NCI-H1436 (cell line): Measurements from ENCODE around the gene GPR55.
"Not testable (repeated sequence)": the region's sequence is repeated elsewhere in the genome, so short reads cannot be mapped to it uniquely, and the experiment has no call there.

ENCODE experiments used
- DNase-seq: peaks from one replicate; lab custom pipeline; 2025; lab: John Stamatoyannopoulos, UW

The GPR55 gene, protein sequence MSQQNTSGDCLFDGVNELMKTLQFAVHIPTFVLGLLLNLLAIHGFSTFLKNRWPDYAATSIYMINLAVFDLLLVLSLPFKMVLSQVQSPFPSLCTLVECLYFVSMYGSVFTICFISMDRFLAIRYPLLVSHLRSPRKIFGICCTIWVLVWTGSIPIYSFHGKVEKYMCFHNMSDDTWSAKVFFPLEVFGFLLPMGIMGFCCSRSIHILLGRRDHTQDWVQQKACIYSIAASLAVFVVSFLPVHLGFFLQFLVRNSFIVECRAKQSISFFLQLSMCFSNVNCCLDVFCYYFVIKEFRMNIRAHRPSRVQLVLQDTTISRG

DNA sequence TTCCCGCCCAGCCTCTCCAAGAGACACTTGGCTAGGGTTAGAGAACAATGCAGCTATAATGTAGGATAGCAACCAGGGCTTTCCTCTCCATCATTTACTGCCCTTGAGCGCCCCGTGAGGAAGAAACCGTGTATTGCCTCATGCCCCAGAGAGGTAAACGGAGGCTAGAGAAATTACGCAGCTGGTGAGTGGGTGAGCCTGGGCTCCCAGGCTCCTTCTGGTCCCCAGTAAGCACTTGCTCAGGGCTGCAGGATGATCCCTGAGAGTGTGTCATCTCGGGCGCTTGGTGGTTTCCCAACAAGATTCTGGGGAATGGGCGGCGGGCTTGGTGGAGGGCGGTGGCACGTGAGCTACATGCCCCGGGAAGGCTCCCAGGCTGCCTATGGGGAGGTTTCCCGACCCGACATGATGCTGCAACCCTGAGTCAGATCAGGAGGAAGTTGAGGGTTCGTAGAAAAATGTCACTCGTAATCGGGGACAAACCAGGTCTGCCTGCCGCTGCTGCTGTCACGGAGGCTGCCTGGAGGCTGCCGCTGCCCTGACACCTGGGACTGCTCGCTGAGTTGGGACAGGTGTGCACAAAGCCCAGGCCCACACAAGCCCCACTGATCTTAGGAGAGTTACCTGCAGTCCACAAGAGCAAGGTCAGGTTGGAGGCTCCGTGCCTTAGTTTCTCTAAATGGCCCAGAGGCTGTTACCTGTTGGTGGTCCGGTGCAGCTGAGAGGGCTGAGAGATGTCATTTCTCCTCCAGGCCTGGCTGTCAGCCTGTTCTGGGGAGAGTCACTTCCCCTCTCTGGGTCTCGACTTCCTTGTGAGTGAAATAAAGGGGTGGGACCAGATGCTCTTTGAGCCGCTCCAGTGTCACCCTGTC is at the start of gene GPR55:
Gene GPR55, minus strand, starts transcription at position 773 of the 872 bp plus-strand sequence. CDS start 14,280 bp downstream, outside the sequence.
- DNase-seq: no peak

- DNase-seq: no peak
Observed at GRCh38 chr2:230974096-230974913, 49.3 kb upstream of the GPR55 start.

DNA sequence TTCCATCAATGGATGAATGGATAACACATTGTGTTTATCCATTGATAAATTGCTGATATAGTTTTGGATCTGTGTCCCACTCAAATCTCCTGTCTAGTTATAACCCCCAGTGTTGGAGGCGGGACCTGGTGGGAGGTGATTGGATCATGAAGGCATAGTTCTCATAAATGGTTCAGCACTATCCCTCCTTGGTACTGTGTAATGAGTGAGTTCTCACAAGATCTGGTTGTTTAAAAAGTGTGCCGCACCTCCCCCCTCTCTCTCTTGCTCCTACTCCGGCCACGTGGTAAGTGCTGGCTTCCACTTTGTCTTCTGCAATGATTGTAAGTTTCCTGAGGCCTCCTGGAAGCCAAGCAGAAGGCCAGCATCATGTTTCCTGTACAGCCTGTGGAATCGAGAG is 47.0 kb upstream of the GPR55 start:
- no peak for DNase-seq

GRCh38 chr2:230969659-230970015 is 44.6 kb upstream of the GPR55 start:
- DNase-seq: no peak

DNA sequence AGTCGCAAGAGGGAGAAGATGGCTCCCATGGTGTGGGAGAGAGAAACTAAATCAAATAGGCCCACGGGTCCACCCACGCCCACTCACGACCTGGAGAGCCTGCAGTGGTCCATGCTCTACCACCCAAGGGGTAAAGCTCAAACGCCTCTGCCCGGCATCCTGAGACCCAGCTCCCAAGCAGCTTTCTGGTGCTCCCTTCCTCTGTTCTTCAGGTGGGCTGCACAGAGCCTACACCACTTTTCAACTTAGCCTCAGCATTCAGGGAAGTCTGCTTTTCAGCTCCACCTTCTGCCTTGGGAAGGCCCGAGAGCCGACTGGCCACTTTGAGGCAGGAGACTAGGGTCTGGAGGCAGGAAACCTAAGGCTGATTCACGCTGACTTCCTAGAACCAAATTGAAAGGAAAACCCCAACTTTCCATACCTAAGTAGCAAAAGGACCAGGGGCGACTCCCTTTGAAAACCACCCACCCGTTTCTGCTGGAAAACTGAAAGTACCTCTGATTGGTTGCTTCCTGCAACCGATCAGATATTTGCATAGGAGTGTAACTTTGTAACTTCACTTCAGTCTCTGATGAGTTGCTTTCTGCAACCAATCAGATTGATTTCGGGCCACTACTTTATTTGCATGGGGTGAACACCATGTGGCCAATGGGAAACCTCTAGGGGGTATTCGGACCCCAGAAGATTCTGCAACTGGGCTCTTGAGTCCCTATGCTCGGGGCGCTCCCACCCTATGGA is 44.0 kb upstream of the GPR55 start:
- no peak for DNase-seq

DNA sequence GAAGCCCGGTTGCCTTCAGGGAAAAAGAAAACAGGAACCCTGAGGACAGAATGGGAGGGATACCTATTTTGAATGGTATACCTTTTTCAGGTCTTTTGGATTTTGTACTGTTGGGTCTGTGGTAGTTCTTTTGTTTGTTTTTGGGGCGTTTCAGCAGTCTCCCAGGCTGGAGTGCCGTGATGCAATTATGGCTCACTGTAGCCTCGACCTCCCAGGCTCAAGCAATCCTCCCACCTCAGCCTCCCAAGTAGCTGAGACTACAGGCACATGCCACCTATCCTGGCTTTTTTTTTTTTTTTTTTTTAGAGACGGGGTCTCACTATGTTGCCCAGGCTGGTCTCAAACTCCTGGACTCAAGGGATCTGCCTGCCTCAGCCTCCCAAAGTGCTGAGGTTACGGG is 43.3 kb upstream of the GPR55 start:
- DNase-seq: not testable (repeated sequence)

DNA sequence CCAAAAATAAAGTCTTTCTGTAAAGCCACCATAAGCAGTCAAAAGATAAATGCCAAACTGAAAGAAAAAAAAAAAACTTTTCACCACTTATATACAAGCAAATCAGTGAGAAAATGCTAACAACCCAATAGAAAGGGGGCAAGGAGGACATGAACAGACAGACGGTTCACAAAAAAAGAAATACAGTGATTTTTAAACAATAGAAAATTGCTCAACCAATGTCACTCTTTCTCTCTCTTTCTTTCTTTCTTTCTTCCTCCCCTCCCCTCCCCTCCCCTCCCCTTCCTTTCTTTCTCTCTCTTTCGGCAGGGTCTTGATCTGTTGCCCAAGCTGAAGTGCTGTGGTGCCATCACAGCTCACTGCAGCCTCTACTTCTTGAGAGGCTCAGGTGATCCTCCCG is 42.1 kb upstream of the GPR55 start:
- DNase-seq: no peak

DNA sequence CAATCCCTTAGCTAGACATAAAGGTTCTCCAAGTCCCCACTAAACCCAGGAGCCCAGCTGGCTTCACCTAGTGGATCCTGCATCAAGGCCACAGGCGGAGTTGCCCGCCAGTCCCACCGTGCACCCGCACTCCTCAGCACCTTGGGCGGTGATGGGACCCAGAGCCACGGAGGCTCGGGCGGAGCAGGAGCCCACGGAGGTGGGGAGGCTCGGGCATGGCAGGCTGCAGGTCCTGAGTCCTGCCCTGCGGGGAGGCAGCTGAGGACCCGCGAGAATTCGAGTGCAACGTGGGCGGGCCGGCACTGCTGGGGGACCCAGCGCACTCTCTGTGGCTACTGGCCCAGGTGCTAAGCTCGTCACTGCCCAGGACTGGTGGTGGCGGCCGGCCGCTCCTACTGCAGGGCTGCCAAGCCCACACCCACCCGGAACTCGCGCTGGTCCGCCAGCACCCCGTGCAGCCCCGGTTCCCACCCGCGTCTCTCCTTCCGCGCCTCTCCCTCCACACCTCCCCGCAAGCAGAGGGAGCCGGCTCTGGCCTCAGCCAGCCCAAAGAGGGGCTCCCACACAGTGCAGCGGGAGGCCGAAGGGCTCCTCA is 39.2 kb upstream of the GPR55 start:
- DNase-seq: no peak

DNA sequence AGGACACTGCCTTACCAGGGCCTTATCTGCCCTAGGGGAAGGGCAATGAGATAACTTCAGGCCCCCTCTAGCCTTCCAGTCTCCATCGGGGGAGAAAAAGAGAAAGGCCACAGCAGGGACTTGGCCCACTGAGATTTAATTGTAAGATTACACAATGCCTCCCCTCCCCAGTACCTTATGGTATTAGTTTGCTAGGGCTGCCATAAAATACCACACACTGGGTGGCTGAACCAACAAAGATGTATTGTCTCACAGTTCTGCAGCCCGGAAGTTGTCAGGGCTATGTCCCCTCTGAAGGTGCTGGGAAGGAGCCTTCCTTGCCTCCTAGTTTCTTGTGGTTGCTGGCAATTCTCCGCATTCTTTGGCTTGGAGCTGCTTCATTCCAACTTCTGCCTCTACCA is 36.0 kb upstream of the GPR55 start:
- no peak for DNase-seq

GRCh38 chr2:230960026-230960425 is 35.0 kb upstream of the GPR55 start:
- no peak for DNase-seq

GRCh38 chr2:230958820-230959756 is 34.0 kb upstream of the GPR55 start:
- no peak for DNase-seq

GRCh38 chr2:230957756-230958391 is 32.8 kb upstream of the GPR55 start:
- DNase-seq: no peak

DNA sequence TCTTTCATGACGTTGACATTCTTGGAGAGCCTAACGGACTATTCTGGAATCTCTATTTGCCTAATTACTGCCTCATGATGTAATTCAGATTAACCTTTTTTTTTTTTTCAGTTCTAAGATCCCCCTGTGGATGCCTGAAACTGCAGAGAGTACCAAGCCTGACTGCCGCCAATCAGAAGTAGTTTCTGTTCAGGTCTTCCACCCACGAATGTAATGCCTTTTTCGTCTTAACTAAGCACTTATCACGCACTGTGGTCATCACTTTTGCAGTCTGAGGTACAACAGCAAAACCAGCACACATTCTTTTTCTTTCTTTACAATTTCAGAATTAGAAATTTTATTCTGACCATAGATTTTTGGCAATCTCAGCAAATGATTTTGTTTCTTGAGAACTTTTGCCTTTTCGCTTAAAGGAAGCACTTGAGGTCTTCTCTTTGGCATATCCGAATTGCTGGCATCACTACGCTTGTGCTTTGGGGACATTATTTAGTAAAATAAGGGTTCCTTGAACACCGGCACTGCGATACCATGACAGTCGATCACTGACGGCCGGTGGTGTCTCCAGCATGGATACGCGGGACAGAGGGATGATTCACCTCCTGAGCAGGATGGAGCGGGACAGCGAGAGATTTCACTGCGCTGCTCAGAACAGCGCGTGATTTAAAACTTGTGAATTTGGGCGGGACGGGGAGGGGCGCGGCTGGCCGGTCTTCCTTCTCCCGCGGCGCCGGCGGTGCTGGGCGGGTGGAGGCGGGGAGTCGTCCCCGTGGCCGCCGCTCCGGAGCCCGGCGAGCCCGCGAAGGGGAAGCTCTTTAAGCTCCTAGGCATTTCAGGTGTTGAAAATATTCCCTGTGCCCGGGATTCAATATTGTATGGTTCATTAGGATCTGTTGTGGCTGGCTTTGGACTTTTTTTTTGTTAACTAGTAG is 32.0 kb upstream of the GPR55 start:
- no peak for DNase-seq

GRCh38 chr2:230955163-230955737 is 30.2 kb upstream of the GPR55 start:
- no peak for DNase-seq

DNA sequence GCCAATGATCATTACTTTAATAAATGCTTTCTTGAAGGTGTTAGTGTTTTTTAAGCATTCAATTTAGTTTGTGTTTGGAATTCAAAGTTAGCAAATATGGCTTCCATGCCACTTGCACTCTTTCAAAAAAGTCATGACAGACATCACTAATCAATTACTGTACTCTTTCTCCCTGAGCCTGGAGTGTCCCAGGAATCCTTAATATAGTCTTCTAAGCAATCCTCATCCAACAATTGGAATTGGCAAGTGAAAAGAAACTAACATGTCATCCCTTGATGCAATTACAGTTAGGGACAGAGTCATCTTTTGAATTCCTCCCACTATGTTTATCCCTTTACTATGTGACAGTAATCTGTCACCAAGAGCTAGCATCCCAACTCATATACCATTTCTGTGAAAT is 29.7 kb upstream of the GPR55 start:
- DNase-seq: no peak

GRCh38 chr2:230953845-230954244 is 28.8 kb upstream of the GPR55 start:
- no peak for DNase-seq

GRCh38 chr2:230952226-230952956 is 27.3 kb upstream of the GPR55 start:
- DNase-seq: no peak

- DNase-seq: no peak
Observed at GRCh38 chr2:230951396-230951795, 26.4 kb upstream of the GPR55 start.
